HG03108 (cell line): Measurements from ENCODE around the gene LRP1B.
"Not testable (repeated sequence)": the region's sequence is repeated elsewhere in the genome, so short reads cannot be mapped to it uniquely, and the experiment has no call there.

ENCODE experiments used
- ATAC-seq: cut with Tn5 transposase; IDR thresholded peaks from one replicate; pipeline ENCODE4 v1.9.1; 2021; ENCODE audit warnings: moderate library complexity; ENCODE audit not compliant: unreplicated experiment

The LRP1B gene

GRCh38 chr2:140596447-140596846 is 1534.4 kb downstream of the LRP1B start:
- ATAC-seq = no peak

- ATAC-seq = no peak
These were observed 1535.7 kb downstream of the LRP1B start for GRCh38 chr2:140595107-140595506.

DNA sequence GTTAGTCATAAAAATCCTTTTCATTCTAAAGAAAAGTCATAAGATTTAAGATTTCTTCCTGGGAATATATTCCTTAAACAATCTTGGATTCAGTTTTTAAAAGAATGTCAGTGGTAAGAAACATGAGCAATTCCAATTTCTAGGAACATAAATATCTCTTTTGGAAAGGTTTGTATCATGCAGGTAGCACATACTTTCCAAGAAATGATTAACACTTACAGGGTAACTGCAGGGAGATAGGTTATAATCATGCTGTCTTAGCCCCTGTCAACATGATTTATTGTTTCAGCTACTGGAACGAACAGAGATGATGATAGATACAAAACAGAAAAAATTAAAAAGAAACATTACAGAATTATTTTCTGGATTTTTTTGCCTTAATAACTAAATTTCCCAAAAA is 1537.7 kb downstream of the LRP1B start:
- ATAC-seq = no peak

DNA sequence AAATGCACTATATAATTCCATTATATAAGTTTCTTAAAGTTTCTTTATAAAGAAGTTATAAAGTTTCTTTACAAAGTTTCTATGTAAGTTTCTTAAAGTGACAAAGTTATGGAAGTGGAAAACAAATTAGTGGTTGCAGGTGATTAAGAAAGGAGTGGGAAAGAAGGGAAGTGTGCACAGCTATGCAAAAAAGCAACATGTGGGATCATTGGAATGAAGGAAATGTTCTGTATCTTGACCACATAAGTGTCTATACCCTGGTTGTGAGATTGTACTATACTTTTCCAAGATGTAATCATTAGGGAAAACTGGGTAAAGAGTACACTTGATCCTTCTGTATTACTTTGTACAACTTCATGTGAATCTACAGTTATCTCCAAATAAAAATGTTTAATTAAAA is 1541.1 kb downstream of the LRP1B start:
- no peak for ATAC-seq

GRCh38 chr2:140589273-140589672 is 1541.5 kb downstream of the LRP1B start:
- ATAC-seq = no peak

DNA sequence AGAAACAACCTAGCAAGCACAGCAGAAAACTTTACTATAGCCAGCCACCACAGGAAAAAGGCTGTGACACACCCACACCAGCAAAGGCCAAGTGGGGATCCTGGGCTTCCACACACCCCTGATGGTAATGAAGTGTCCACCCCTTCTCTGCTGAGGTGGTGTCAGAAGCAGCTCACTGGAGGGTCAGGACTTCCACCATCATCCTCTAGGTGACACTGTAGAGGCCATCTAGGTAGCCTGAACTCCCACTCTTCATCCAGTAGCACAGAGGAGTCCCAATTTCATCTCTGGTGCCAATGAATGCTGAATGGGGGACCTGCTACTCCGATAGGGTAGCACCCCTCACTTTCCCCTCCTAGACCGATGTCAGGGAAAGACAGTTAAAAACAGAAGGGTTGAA is 1544.4 kb downstream of the LRP1B start:
- no peak for ATAC-seq

DNA sequence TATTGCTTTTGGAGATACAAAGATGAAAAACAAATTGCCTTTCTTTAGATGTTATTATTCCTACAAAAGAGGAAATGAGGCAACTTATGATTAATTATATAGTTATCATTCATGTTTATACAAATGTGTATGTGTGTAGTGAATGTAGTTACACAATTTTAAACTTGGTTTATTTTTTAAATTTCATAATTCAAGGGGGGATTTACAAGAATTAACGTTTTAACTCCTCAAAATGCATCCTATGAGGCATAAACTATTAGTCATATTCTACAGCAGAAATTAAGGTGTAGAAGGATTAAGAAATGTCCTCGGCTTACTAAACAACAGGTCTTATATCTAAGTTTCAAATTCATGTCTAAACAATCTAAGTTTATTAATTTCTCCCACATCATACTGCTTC is 1545.8 kb downstream of the LRP1B start:
- ATAC-seq = no peak

- ATAC-seq = no peak
These were observed 1546.3 kb downstream of the LRP1B start for GRCh38 chr2:140584471-140584870.

- ATAC-seq = no peak
These were observed 1550.2 kb downstream of the LRP1B start for GRCh38 chr2:140580532-140581151.

GRCh38 chr2:140577453-140577852 is 1553.4 kb downstream of the LRP1B start:
- ATAC-seq = no peak

DNA sequence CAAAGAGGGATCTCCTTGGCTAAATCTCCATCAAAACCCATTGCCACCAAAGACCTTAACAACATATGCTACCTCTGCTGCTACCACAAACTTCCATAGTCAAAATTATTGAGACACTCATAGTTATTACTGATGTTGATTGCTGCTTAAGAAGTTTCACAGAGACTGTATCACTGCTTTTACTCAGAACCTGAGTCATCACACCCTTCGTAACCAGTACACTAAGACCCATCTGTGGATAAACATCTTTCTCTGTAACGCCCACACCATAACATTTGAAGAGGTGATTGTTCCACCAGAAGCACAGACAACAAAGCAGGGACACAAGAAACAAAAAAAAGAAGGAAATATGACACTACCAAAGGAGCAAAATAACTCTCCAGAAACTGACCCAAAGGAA is 1563.1 kb downstream of the LRP1B start:
- no peak for ATAC-seq

DNA sequence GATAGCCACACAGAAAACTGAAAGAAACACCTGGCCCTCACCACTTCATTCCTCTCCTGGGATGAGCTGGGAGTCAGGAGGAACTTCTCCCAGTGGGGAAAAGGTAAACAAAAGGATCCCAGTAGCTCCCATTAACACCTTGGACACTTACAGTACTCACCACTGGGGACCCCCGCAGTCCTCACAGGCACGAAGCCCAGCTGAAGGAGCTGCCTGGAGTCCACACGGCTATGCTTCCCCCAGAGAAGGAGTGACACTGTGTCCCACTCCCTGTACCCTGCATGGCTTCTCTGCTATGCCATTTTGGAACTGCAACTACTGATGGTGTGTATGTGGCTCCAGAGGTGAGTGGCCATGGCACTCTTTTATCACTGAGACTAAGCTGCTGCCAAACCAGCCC is 1565.1 kb downstream of the LRP1B start:
- ATAC-seq = no peak

GRCh38 chr2:140555701-140556100 is 1575.1 kb downstream of the LRP1B start:
- no peak for ATAC-seq

GRCh38 chr2:140552634-140553033 is 1578.2 kb downstream of the LRP1B start:
- ATAC-seq = no peak

DNA sequence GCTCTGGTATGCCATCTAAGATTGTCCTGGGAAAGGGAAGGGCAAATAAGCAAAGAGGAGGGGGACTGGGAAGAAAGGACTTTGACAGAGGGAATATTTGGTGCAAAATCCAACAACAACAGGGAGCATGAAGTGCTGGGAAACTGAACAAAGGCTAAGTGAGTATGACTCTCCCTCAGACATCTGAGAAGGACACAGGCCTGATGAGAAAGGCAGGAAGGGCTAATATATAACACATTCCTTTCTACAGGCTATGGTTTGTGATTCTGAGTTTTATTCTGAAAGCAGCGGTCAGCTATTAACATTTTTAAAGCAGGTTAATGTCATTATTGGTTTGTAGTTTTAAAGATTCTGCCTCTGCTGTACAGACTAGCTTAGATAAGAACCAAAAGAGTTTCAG is 1579.5 kb downstream of the LRP1B start:
- no peak for ATAC-seq

DNA sequence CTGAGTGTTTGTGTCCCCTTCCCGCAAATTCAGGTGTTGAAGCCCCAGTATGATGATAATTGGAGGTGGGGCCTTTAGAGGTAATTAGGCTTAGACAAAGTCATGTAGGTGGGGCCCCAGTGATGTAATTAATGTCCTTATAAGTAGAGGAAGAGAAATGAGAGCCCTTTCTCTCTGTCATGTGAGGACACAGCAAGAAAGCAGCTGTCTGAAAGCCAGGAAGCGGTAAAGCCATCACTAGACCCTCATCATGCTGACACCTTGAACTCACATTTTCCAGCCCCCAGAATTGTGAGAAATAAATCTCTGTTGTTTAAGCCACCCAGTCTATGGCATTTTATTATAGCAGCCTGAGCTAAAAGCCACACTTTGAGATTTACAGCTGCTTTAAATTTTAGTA is 1580.0 kb downstream of the LRP1B start:
- no peak for ATAC-seq

GRCh38 chr2:140544769-140545168 is 1586.0 kb downstream of the LRP1B start:
- not testable (repeated sequence) for ATAC-seq

- ATAC-seq = no peak
These were observed 1588.2 kb downstream of the LRP1B start for GRCh38 chr2:140542627-140543026.

DNA sequence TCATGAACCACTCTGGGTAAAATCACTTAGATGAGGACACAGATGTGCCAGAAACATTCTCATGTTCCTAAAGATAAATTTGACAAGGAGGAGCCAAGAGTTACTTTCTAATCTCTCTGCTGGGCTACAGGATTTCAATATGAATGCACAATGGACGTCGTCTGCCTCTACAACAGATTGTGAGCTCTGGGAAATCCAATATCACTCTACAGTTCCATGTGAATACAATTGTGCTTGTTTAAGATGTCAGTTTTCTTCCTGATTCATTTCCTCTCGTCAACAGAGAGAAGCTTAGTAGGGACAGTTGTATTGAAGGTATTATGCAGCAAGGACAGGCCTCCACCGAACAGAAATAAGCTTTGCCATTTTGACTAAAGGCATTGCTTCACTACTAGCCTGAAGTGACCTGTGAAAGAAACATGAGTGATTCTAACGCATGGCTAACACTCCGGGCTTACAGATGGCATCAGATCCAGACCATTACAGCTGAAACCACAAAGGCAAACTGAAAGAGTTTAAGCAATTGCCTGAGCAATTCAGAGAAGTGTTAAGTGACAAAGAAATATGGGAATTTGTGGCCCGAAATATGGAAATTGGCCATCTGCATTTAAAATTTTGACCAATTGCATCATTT is 1591.5 kb downstream of the LRP1B start:
- ATAC-seq = no peak

GRCh38 chr2:140529706-140530105 is 1601.1 kb downstream of the LRP1B start:
- ATAC-seq = no peak

DNA sequence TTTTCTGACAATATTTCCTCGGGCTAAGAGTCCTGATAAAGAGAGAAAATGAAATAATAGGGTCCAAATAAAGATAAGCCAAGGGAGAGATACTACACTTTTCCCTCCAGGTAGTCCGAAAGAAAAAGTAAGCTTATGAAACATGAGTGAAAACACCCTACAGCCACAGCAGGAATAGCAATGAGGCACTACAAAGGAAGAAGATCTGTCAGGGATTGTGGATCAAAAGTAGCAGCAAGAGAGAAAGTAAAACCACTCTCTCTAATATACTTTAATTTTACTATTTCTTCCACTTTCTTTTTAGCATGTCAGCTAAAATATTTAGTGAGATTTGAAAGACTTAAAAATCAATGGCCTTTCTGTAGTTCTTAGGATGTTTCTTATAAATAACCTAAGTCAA is 1601.8 kb downstream of the LRP1B start:
- ATAC-seq = no peak

- no peak for ATAC-seq
These were observed 1604.2 kb downstream of the LRP1B start for GRCh38 chr2:140526575-140526974.

GRCh38 chr2:140512106-140512505 is 1618.7 kb downstream of the LRP1B start:
- no peak for ATAC-seq
